Head of caudate nucleus (tissue), 42 donors: ENCODE measurements around the gene ERMP1.

Source experiments
- DNase-seq, 42 donors: peaks; one replicate each; pipeline versions ENCODE4 v3.0.0 to v3.0.0-alpha.2; 2020 to 2021; ENCODE audit warnings: mixed read lengths in 7 of 42
- intact Hi-C: fragments of 100-400 bp; cut with DNase I; formaldehyde crosslinking; loops from one replicate; pipeline ENCODE4 v1.15.0; 2022

ERMP1 gene

DNA sequence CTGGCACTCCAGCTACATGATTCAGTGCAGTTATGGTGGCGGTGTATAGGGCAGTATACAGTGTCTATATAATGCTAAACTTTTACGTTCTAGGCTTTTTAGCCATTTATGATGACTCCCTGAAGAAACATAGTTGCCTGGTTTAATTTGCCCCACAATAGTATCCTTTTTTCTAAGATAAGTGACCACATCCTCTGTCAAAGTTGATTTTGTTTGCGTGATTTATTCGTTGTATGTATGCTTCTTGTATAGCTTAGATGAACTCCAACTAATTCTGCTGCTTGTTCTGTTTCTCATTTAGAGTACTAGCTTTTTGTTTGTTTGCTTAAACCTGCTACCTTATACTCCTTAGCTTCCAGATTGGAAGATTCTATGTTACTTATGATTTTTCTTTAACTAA is 83.6 kb downstream of the ERMP1 start:
- DNase-seq: no peak
- intact Hi-C loops: no loop called here

- intact Hi-C loops: no loop called here
Observed at GRCh38 chr9:5748438-5748837, 84.5 kb downstream of the ERMP1 start.

GRCh38 chr9:5743109-5743508 is 89.8 kb downstream of the ERMP1 start:
- intact Hi-C loops: no loop called here
- DNase-seq: no peak

More at GRCh38 chr9:5748438-5748837, 84.5 kb downstream of the ERMP1 start:
- no peak for DNase-seq

DNA sequence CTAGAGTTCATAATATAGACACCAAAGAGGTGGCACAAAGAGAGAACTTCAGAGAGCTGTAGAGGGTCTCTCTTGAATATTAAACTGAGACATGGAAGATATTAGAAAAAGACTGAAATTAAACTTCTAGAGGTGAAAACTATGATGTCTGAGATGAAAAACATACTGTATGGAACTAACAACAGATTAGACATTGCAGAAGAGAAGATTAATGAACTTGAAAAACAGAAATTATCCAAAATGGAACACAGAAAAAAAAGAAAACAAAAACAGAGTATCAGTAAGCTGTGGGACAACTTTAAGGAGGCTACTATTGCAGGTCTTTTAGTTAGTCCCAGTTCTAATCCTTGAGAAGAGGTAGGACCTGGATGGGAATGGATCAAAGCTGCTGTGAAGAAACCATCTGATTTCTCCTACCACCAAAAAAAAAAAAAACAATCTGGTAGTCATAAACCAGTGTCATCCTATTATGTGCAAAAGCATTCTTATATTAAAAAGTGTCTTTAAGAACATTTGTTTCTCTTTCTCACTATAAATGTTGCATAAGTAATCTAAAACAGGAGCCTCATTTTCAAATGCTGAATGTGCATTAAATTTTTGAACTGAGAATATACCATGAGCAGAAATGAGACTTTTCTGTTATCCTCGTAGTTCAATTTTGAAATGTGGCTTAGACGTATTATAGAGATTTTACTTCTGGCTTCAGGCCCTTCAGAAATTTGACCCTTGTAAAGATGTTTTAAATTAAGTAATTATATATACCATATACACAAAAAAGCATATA is 96.2 kb downstream of the ERMP1 start:
- DNase-seq: no peak
- intact Hi-C loops: no loop called here

- intact Hi-C loops: no loop called here
- no peak for DNase-seq
Observed at GRCh38 chr9:5735072-5735471, 97.8 kb downstream of the ERMP1 start.
